ENCODE results near the gene YPEL5.

Gene YPEL5

DNA sequence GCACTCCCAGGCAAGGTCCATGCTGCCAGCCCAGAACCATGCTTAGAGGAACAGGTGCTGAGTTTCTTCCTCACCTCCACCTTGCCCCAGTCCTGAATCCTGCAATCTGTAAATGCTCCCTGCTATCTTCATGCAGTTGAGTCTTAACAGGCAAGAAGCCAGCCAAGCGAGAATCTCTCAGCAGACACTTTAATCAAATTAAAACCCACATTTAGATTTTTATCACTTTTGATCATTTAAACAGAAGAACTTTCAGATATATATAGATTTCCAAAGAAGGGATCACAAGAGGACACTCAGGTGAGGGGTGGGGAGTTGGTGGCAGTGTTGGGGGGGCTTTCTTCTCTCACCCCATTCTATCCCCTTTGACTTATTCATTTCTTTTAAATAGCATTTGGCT, 58.6 kb downstream of the YPEL5 start:
- DNase-seq (ENCODE audit: low spot score) = no peak

DNA sequence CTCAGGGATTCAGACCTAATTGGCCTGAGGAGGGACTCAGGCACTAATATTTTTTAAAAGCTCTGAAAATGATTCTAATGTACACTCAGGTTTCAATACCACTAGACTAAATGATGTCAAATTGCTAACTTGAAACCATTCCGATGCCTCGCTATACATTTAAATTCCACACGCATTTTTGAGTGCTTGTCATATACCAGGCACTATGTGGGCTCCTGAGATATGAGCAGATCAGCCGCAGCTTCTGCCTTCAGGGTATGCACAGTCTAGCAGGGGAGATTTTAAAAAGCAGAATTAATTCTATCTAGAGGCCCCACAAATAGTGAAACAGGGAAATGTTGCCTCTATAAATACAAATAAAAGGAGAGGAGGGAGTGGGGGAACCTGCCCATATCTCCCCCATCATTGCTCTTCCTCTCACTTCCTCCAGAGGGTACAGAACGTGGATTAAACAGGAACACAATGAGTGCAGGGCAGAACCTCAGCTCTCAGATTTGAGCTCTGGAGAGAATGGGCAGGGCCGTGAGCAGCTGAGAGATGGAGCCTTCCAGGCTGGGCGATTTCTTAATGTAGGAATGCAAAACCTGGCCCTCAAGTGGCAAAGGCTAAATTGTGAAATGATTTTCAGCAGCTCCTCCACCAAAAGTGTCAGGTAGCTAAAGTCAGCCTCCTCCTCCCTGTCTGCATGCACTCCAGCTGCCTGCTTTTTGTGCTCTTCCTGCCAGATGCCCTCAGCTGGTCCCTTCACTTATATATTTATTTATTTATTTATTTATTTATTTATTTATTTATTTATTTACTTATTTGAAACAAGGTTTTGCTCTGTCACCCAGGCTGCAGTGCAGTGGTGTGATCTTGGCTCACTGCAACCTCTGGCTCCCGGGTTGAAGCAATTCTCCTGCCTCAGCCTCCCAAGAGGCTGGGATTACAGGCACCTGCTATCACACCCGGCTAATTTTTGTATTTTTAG, 59.9 kb downstream of the YPEL5 start:
- no peak for DNase-seq (ENCODE audit: low spot score)

DNA sequence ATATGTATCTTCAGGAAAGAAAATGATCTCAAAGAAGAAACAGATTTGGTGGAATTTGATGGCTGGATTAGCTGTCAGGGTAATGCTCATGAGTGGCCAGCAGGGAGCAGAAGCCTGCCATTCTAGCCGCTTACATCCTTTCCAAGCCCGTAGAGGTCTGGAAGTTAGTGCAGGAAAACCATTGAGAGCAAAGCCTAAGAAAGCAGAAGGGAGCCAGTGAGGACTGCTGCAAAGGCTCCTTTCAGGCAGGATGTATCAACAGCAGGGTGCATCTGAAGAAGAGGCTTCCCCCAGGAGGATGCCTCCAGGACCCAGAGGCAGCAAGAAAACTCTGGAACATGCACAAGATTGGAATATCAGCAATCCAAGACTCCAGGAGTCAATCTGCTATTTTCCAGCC, 61.6 kb downstream of the YPEL5 start:
- peak; percentile 70 for DNase-seq (ENCODE audit: low spot score)

DNA sequence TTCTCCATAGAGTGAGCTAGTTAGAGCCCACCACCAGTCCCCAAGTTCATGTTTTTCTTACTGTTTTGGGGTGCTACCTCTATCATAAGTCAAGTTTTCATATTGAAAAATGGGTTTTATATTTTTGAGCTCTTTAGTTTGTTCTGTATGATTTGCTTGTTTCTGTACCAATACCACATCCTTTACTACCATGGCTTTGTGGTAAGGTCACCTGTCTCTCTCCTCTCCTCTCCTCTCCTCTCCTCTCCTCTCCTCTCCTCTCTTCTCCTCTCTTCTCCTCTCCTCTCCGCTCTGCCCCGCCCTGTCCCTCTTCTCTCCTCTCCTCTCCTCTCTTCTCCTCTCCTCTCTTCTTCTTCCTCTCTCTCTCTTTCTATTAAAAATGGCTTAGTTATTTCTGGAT, 62.4 kb downstream of the YPEL5 start:
- DNase-seq (ENCODE audit: low spot score) = no peak

All from AG08396 (cell line).